Thoracic aorta (tissue), 2 donors: ENCODE results near the gene F2R. TPM values are rescaled to one million over a fixed set of nuclear protein-coding genes. Genes with fewer than 3 reads are reported as not detected.
A peak's percentile ranks its signal among the peaks of the same experiment; 100 is the strongest.

Experiments
- ATAC-seq: fragments of 150-250 bp; one replicate; pipeline ENCODE4 v1.8.0; 2017; ENCODE audit warnings: low read depth; ENCODE audit not compliant: insufficient number of reproducible peaks, low FRiP score
- DNase-seq: peaks from one replicate; pipeline ENCODE4 v3.0.0-alpha.2; 2020; ENCODE audit warnings: low spot score
- H3K27ac ChIP-seq, 2 donors: fragments of 200-600 bp; sonication (generic); 1 replicate in 1 of 2; 2 replicates in 1 of 2; pipeline ENCODE4 v1.5.1; 2016; ENCODE audit warnings: mild to moderate bottlenecking in 2 of 2, moderate library complexity in 2 of 2
- H3K27me3 ChIP-seq: fragments of 200-600 bp; sonication (generic); replicated peaks from 2 replicates; pipeline ENCODE4 v1.6.0; 2016; ENCODE audit warnings: mild to moderate bottlenecking; ENCODE audit not compliant: insufficient read depth
- H3K36me3 ChIP-seq: fragments of 200-600 bp; sonication (generic); one replicate; pipeline ENCODE4 v1.5.1; 2016
- H3K4me1 ChIP-seq, 2 donors: fragments of 200-600 bp; sonication (generic); 1 replicate in 1 of 2; 2 replicates in 1 of 2; pipeline versions ENCODE4 v1.5.1 to v1.6.0; 2016; ENCODE audit warnings: low read depth in 2 of 2, mild to moderate bottlenecking in 1 of 2; ENCODE audit not compliant: control insufficient read depth in 1 of 2
- H3K4me3 ChIP-seq: fragments of 200-600 bp; sonication (generic); 2 replicates; pipeline ENCODE4 v1.5.1; 2016; ENCODE audit warnings: mild to moderate bottlenecking
- H3K9me3 ChIP-seq: fragments of 200-600 bp; sonication (generic); 2 replicates; pipeline ENCODE4 v1.5.1; 2016
- CTCF ChIP-seq: fragments of 200-600 bp; sonication (generic); IDR thresholded peaks from one replicate; pipeline ENCODE4 v1.5.1; 2019; ENCODE audit warnings: antibody characterized with exemption
- total RNA-seq, 2 donors: library from RNA; depleted of rRNA; stranded (reverse); fragments of >200 nt; gene quantifications; one replicate each; pipeline versions ENCODE4 v1.1.0 to v1.2.3, GENCODE V29; 2016

F2R gene
- total RNA-seq, 2 donors from 2014 or later: 96.4 to 240 TPM

GRCh38 chr5:76714751-76715485 is 1.0 kb upstream of the F2R start:
- no peaks in the 10 kb centered on the region for H3K27me3 ChIP-seq
- H3K36me3 ChIP-seq: no peaks in the 10 kb centered on the region
- H3K4me3 ChIP-seq: peak overlapping the region; percentile 81
- peak overlapping the region; percentile 27 to 30 for H3K27ac ChIP-seq
- DNase-seq: no peak
- H3K9me3 ChIP-seq: no peaks in the 10 kb centered on the region
- peaks cover 0 to 12% of the 10 kb centered on the region in 2 donors for H3K4me1 ChIP-seq
- ATAC-seq: no peak
- TF ChIP-seq CTCF: no peak

- H3K4me1 ChIP-seq: peaks cover 0 to 12% of the 10 kb centered on the region in 2 donors
- no peaks in the 10 kb centered on the region for H3K9me3 ChIP-seq
- no peaks in the 10 kb centered on the region for H3K36me3 ChIP-seq
- peak overlapping the region; percentile 27 to 30 for H3K27ac ChIP-seq
- peak overlapping the region; percentile 81 for H3K4me3 ChIP-seq
- DNase-seq (no peak), ATAC-seq (no peak)
- TF ChIP-seq CTCF: no peak
- H3K27me3 ChIP-seq: no peaks in the 10 kb centered on the region
Measured at GRCh38 chr5:76715486-76715735, 515 bp upstream of the F2R start.

- Histone ChIP-seq H3K9me3 (no peaks in the 10 kb centered on the region), H3K27me3 (no peaks in the 10 kb centered on the region), H3K27ac (peak overlapping the region; percentile 20 to 37), H3K4me3 (peak overlapping the region; percentile 81), H3K4me1 (peaks cover 0 to 12% of the 10 kb centered on the region in 2 donors), H3K36me3 (no peaks in the 10 kb centered on the region)
- ATAC-seq (no peak), DNase-seq (no peak)
- TF ChIP-seq CTCF: no peak
Measured at GRCh38 chr5:76716456-76717157, 681 bp downstream of the F2R start.

- Histone ChIP-seq H3K4me3 (peak overlapping the region; percentile 81), H3K9me3 (no peaks in the 10 kb centered on the region), H3K36me3 (no peaks in the 10 kb centered on the region), H3K4me1 (peaks cover 0 to 12% of the 10 kb centered on the region in 2 donors), H3K27ac (no peak overlapping the region), H3K27me3 (no peaks in the 10 kb centered on the region)
- ATAC-seq: no peak
- TF ChIP-seq CTCF: no peak
- DNase-seq: no peak
Measured at GRCh38 chr5:76717222-76718083, 1.5 kb downstream of the F2R start.

- peaks cover 0 to 12% of the 10 kb centered on the region in 2 donors for H3K4me1 ChIP-seq
- H3K27me3 ChIP-seq: no peaks in the 10 kb centered on the region
- no peak overlapping the region for H3K27ac ChIP-seq
- no peaks in the 10 kb centered on the region for H3K9me3 ChIP-seq
- no peak for DNase-seq
- no peaks in the 10 kb centered on the region for H3K36me3 ChIP-seq
- peak overlapping the region; percentile 81 for H3K4me3 ChIP-seq
- no peak for TF ChIP-seq CTCF
- no peak for ATAC-seq
Measured at GRCh38 chr5:76718381-76718832, 2.5 kb downstream of the F2R start.
